Body of pancreas (tissue), 4 donors: ENCODE results near the gene IFT57.

Experiments used
- POLR2A ChIP-seq, 3 donors: fragments of 450-650 bp; IDR thresholded peaks; one replicate each; pipeline ENCODE4 v1.6.1; 2016; ENCODE audit warnings: antibody characterized with exemption in 3 of 3, mild to moderate bottlenecking in 2 of 3
- TF ChIP-seq, protein P1 (sequence below), 7 experiments: fragments of 450-650 bp in 4 of 7; fragments of 200-600 bp in 3 of 7; sonication (generic) in 3 of 7; IDR thresholded peaks; one replicate each; pipeline ENCODE4 v1.5.1; 2016 to 2019; ENCODE audit warnings: antibody characterized with exemption in 7 of 7

DNA sequence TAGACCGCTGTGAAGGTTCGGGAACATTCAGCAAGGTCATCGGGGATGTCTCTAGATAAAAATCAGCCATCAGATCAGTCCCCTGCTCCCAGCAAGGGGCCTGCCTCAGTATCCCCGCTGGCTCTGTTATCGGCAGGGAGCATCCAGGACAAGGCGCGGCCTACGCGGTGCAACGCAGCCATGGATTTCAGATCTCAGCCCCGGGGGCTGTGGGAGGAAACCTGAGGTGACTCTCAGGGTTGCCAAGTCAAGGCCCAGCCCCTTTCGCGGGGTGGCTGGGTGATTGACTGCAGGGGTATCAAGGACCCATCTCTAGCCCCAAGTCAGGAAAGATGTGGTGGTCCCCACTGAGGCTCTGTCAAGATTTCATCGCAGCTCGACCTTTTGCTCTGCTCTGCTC, 108.2 kb downstream of the IFT57 start:
- TF ChIP-seq, protein P1, sequence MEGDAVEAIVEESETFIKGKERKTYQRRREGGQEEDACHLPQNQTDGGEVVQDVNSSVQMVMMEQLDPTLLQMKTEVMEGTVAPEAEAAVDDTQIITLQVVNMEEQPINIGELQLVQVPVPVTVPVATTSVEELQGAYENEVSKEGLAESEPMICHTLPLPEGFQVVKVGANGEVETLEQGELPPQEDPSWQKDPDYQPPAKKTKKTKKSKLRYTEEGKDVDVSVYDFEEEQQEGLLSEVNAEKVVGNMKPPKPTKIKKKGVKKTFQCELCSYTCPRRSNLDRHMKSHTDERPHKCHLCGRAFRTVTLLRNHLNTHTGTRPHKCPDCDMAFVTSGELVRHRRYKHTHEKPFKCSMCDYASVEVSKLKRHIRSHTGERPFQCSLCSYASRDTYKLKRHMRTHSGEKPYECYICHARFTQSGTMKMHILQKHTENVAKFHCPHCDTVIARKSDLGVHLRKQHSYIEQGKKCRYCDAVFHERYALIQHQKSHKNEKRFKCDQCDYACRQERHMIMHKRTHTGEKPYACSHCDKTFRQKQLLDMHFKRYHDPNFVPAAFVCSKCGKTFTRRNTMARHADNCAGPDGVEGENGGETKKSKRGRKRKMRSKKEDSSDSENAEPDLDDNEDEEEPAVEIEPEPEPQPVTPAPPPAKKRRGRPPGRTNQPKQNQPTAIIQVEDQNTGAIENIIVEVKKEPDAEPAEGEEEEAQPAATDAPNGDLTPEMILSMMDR (IDR thresholded peaks at IDR 0.05), result no peak
- TF ChIP-seq POLR2A (IDR thresholded peaks at IDR 0.05), result no peak
